IPS DF 19.7 (cell line): ENCODE measurements around the gene ANLN.
A peak's percentile ranks its signal among the peaks of the same experiment; 100 is the strongest.
"Not testable (repeated sequence)": the region's sequence is repeated elsewhere in the genome, so short reads cannot be mapped to it uniquely, and the experiment has no call there.

ENCODE experiments used
- DNase-seq: peaks from one replicate; pipeline ENCODE4 v3.0.0-alpha.2; 2013; ENCODE audit warnings: low read depth, low spot score

Gene ANLN

GRCh38 chr7:36466001-36466400, 76.3 kb downstream of the ANLN start:
- DNase-seq: not testable (repeated sequence)

GRCh38 chr7:36468370-36469101, 78.9 kb downstream of the ANLN start:
- no peak for DNase-seq

GRCh38 chr7:36469236-36469635, 79.6 kb downstream of the ANLN start:
- no peak for DNase-seq

- DNase-seq: no peak
Measured at GRCh38 chr7:36472141-36472729, 82.6 kb downstream of the ANLN start.

GRCh38 chr7:36473454-36474282, 84.0 kb downstream of the ANLN start:
- DNase-seq: peak; percentile 7

- DNase-seq: no peak
Measured at GRCh38 chr7:36474283-36475010, 84.8 kb downstream of the ANLN start.

GRCh38 chr7:36475011-36475342, 85.3 kb downstream of the ANLN start:
- DNase-seq: no peak

GRCh38 chr7:36475381-36475780, 85.7 kb downstream of the ANLN start:
- no peak for DNase-seq

- no peak for DNase-seq
Measured at GRCh38 chr7:36478745-36479144, 89.1 kb downstream of the ANLN start.

GRCh38 chr7:36483853-36484252, 94.2 kb downstream of the ANLN start:
- not testable (repeated sequence) for DNase-seq

GRCh38 chr7:36484265-36484664, 94.6 kb downstream of the ANLN start:
- no peak for DNase-seq

- no peak for DNase-seq
Measured at GRCh38 chr7:36486336-36486735, 96.7 kb downstream of the ANLN start.

GRCh38 chr7:36487756-36488336, 98.2 kb downstream of the ANLN start:
- peak; percentile 7 for DNase-seq

- not testable (repeated sequence) for DNase-seq
Measured at GRCh38 chr7:36488672-36489071, 99.0 kb downstream of the ANLN start.

- no peak for DNase-seq
Measured at GRCh38 chr7:36490419-36490830, 100.8 kb downstream of the ANLN start.

GRCh38 chr7:36491317-36491716, 101.7 kb downstream of the ANLN start:
- no peak for DNase-seq

GRCh38 chr7:36496576-36496975, 106.9 kb downstream of the ANLN start:
- DNase-seq: no peak

GRCh38 chr7:36497176-36497575, 107.5 kb downstream of the ANLN start:
- not testable (repeated sequence) for DNase-seq

- no peak for DNase-seq
Measured at GRCh38 chr7:36497775-36498174, 108.1 kb downstream of the ANLN start.
